A549 (cell line): ENCODE data around the gene PLXNB3. TPM values are rescaled to one million over a fixed set of nuclear protein-coding genes. Genes with fewer than 3 reads are reported as not detected.

Source experiments
- ATAC-seq, 2 experiments: fragments of 200-7000 bp in 1 of 2; fragments of >200 bp in 1 of 2; cut with Nextera tagmentation in 1 of 2; cut with Tn5 transposase in 1 of 2; 3 replicates each; pipeline versions ENCODE4 v1.8.0 to v1.9.1; 2018 to 2020; ENCODE audit warnings: mild to moderate bottlenecking in 1 of 2, moderate library complexity in 1 of 2
- CTCF ChIA-PET: fragments of 300-600 bp; sonication (Branson Sonifier 250); formaldehyde crosslinking; extraction: SDS; loops from one replicate; lab custom pipeline; 2021; ENCODE audit warnings: antibody characterized with exemption, inconsistent platforms; lab: Yijun Ruan, JAX
- POLR2A ChIA-PET: fragments of 350-600 bp; formaldehyde crosslinking; extraction: SDS; loops from one replicate; lab custom pipeline; 2021; ENCODE audit warnings: antibody characterized with exemption, inconsistent platforms; lab: Yijun Ruan, JAX
- DNase-seq, 2 experiments: peaks; one replicate each; pipeline versions ENCODE4 v3.0.0 to v3.0.0-alpha.2; 2011 to 2016; ENCODE audit warnings: low read depth in 1 of 2, low spot score in 1 of 2
- FAIRE-seq: peaks from 2 replicates; lab custom pipeline; 2011; peaks lifted over from hg19 to GRCh38; lab: Jason Lieb, UNC
- H3K27ac ChIP-seq, 2 experiments: fragments of >200 bp; sonication (Bioruptor Twin); formaldehyde crosslinking; 3 replicates each; pipeline ENCODE4 v1.5.1; 2016 to 2017
- H3K4me1 ChIP-seq: fragments of >200 bp; sonication (Bioruptor Twin); formaldehyde crosslinking; 3 replicates; pipeline ENCODE4 v1.6.1; 2016
- H3K4me2 ChIP-seq: fragments of >200 bp; sonication (Bioruptor Twin); formaldehyde crosslinking; 3 replicates; pipeline ENCODE4 v1.6.1; 2016
- H3K4me3 ChIP-seq: fragments of >200 bp; sonication (Bioruptor Twin); formaldehyde crosslinking; 3 replicates; pipeline ENCODE4 v1.5.1; 2016
- H3K9me3 ChIP-seq: fragments of >200 bp; sonication (Bioruptor Twin); formaldehyde crosslinking; 3 replicates; pipeline ENCODE4 v1.6.1; 2016
- CEBPB ChIP-seq, 2 experiments: fragments of >200 bp in 1 of 2; sonication (Bioruptor Twin) in 1 of 2; formaldehyde crosslinking in 1 of 2; IDR thresholded peaks; 2 replicates each; pipeline ENCODE4 v1.6.1; 2012 to 2016
- EHF ChIP-seq: fragments of 250-450 bp; sonication (Bioruptor Pico); IDR thresholded peaks from 2 replicates; pipeline ENCODE4 v1.5.0; 2020; ENCODE audit warnings: mild to moderate bottlenecking
- FOSB ChIP-seq: fragments of 250-450 bp; sonication (Bioruptor Pico); IDR thresholded peaks from 2 replicates; pipeline ENCODE4 v1.5.0; 2020; ENCODE audit warnings: mild to moderate bottlenecking, moderate library complexity
- HEYL ChIP-seq: fragments of 250-450 bp; sonication (Bioruptor Pico); IDR thresholded peaks from 2 replicates; pipeline ENCODE4 v1.8.0; 2021; ENCODE audit warnings: mild to moderate bottlenecking, moderate library complexity
- HOXB13 ChIP-seq: fragments of 250-450 bp; sonication (Bioruptor Pico); IDR thresholded peaks from 2 replicates; pipeline ENCODE4 v1.5.0; 2020; ENCODE audit warnings: low read depth, mild to moderate bottlenecking, moderate library complexity
- HOXB5 ChIP-seq: fragments of 250-450 bp; sonication (Bioruptor Pico); IDR thresholded peaks from 2 replicates; pipeline ENCODE4 v1.5.0; 2020; ENCODE audit warnings: mild to moderate bottlenecking, moderate library complexity
- JUN ChIP-seq, 2 experiments: fragments of >200 bp; sonication (Bioruptor Twin); formaldehyde crosslinking; IDR thresholded peaks; 2 replicates in 1 of 2; 3 replicates in 1 of 2; pipeline ENCODE4 v1.6.1; 2016 to 2017
- KDM1A ChIP-seq: fragments of 200-600 bp; sonication (generic); IDR thresholded peaks from 2 replicates; pipeline ENCODE4 v1.6.1; 2016; ENCODE audit warnings: low read depth, mild to moderate bottlenecking
- NFE2L2 ChIP-seq: fragments of 150-350 bp; conservative IDR thresholded peaks from 2 replicates; pipeline ENCODE4 v1.6.1; 2014; ENCODE audit warnings: low read length
- PHF8 ChIP-seq: fragments of 200-600 bp; sonication (generic); IDR thresholded peaks from 2 replicates; pipeline ENCODE4 v1.6.1; 2016; ENCODE audit warnings: low read depth, mild to moderate bottlenecking, antibody characterized with exemption, moderate library complexity, borderline replicate concordance
- POLR2AphosphoS2 ChIP-seq: conservative IDR thresholded peaks from 2 replicates; pipeline ENCODE4 v1.6.1; 2012; ENCODE audit warnings: low read length, improper control_type of control experiment, inconsistent platforms
- RARB ChIP-seq: fragments of 250-450 bp; sonication (Bioruptor Pico); IDR thresholded peaks from 2 replicates; pipeline ENCODE4 v1.8.0; 2021; ENCODE audit warnings: mild to moderate bottlenecking, moderate library complexity
- TFCP2L1 ChIP-seq: fragments of 250-450 bp; sonication (Bioruptor Pico); IDR thresholded peaks from 2 replicates; pipeline ENCODE4 v1.5.0; 2021; ENCODE audit warnings: mild to moderate bottlenecking
- ZNF302 ChIP-seq: fragments of 250-450 bp; sonication (Bioruptor Pico); IDR thresholded peaks from 2 replicates; pipeline ENCODE4 v1.9.0; 2021; ENCODE audit warnings: inconsistent platforms, mild to moderate bottlenecking, moderate library complexity
- WGBS: methylation state at CpG from one replicate; pipeline ENCODE4 v1.1.6; 2017; ENCODE audit errors: missing lambda C conversion rate; 5-methylcytosine and 5-hydroxymethylcytosine counted together
- polyA plus RNA-seq, 4 experiments: library from polyadenylated mRNA; depleted of rRNA in 3 of 4; stranded (reverse); fragments of >200 nt; fragmentation: RNase III in 1 of 4; extraction: RNeasy Plus Mini Kit Qiagen cat#74134 plus additional on column Dnase treatment in 1 of 4; gene quantifications; 2 replicates in 3 of 4; 3 replicates in 1 of 4; pipeline ENCODE4 v1.2.3, GENCODE V29; 2011 to 2017
- TF ChIP-seq, protein P1 (sequence below): IDR thresholded peaks from 2 replicates; pipeline ENCODE4 v1.6.1; 2012
- TF ChIP-seq, protein P2 (sequence below): IDR thresholded peaks from 2 replicates; pipeline ENCODE4 v1.6.1; 2012; ENCODE audit warnings: low read depth, borderline replicate concordance
- TF ChIP-seq, protein P3 (sequence below): fragments of 200-600 bp; sonication (generic); IDR thresholded peaks from 2 replicates; pipeline ENCODE4 v1.6.1; 2016; ENCODE audit warnings: antibody characterized with exemption, mild to moderate bottlenecking, moderate library complexity
- TF ChIP-seq, protein P4 (sequence below): fragments of >200 bp; sonication (Bioruptor Twin); formaldehyde crosslinking; IDR thresholded peaks from 3 replicates; pipeline ENCODE4 v1.5.1; 2016

Gene PLXNB3
- polyA plus RNA-seq, 2 of the 4 experiments (the other 2 are of a cell fraction) = 1.1 to 2.5 TPM

DNA sequence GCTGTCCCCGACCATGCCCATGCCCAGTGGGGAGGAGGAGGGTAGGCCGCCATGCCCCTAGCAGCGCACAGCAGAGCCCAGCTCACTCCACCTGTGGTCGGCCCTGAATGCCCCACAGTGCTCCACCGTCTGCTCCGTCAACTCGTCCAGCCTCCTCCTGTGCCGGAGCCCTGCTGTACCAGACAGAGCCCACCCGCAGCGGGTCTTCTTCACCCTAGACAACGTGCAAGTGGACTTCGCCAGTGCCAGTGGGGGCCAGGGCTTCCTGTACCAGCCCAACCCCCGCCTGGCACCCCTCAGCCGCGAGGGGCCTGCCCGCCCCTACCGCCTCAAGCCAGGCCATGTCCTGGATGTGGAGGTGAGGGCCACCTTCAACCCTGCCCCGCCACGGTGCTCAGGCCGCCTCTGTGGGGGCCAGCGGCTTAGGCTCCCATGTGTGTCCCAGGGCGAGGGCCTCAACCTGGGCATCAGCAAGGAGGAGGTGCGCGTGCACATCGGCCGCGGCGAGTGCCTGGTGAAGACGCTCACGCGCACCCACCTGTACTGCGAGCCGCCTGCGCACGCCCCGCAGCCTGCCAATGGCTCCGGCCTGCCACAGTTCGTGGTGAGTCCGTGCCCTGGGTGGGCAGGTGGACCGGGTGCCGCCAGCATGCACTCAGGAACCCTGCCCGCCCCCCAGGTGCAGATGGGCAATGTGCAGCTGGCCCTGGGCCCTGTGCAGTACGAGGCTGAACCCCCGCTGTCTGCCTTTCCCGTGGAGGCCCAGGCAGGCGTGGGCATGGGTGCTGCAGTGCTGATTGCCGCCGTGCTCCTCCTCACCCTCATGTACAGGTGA lies 9.9 kb downstream of the PLXNB3 start:
- ChIA-PET POLR2A (no interaction called here), CTCF (interaction anchor here (1.1 to 2.3 kb wide), 2 partner anchors 10 to 173 kb away, joined by 3 to 8 read pairs; partner anchors contain the start of gene PLXNB3)
- ATAC-seq (no peak), DNase-seq (no peak), FAIRE-seq (no peak)
- no peaks in the 10 kb centered on the region for H3K4me1 ChIP-seq
- TF ChIP-seq CEBPB (IDR thresholded peaks at IDR 0.05) = no peak
- TF ChIP-seq HOXB5 (CRISPR knock-in tag) = no peak
- TF ChIP-seq, protein P1, sequence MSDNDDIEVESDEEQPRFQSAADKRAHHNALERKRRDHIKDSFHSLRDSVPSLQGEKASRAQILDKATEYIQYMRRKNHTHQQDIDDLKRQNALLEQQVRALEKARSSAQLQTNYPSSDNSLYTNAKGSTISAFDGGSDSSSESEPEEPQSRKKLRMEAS = no peak
- TF ChIP-seq, protein P2, sequence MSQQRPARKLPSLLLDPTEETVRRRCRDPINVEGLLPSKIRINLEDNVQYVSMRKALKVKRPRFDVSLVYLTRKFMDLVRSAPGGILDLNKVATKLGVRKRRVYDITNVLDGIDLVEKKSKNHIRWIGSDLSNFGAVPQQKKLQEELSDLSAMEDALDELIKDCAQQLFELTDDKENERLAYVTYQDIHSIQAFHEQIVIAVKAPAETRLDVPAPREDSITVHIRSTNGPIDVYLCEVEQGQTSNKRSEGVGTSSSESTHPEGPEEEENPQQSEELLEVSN = no peak
- TF ChIP-seq EHF = no peak
- no peak for TF ChIP-seq PHF8
- no peak for TF ChIP-seq ZNF302 (CRISPR knock-in tag)
- TF ChIP-seq RARB (CRISPR knock-in tag) = no peak
- TF ChIP-seq KDM1A = no peak
- no peak for TF ChIP-seq TFCP2L1 (CRISPR knock-in tag)
- TF ChIP-seq, protein P3, sequence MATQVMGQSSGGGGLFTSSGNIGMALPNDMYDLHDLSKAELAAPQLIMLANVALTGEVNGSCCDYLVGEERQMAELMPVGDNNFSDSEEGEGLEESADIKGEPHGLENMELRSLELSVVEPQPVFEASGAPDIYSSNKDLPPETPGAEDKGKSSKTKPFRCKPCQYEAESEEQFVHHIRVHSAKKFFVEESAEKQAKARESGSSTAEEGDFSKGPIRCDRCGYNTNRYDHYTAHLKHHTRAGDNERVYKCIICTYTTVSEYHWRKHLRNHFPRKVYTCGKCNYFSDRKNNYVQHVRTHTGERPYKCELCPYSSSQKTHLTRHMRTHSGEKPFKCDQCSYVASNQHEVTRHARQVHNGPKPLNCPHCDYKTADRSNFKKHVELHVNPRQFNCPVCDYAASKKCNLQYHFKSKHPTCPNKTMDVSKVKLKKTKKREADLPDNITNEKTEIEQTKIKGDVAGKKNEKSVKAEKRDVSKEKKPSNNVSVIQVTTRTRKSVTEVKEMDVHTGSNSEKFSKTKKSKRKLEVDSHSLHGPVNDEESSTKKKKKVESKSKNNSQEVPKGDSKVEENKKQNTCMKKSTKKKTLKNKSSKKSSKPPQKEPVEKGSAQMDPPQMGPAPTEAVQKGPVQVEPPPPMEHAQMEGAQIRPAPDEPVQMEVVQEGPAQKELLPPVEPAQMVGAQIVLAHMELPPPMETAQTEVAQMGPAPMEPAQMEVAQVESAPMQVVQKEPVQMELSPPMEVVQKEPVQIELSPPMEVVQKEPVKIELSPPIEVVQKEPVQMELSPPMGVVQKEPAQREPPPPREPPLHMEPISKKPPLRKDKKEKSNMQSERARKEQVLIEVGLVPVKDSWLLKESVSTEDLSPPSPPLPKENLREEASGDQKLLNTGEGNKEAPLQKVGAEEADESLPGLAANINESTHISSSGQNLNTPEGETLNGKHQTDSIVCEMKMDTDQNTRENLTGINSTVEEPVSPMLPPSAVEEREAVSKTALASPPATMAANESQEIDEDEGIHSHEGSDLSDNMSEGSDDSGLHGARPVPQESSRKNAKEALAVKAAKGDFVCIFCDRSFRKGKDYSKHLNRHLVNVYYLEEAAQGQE = no peak
- no peak for TF ChIP-seq NFE2L2
- H3K9me3 ChIP-seq = no peaks in the 10 kb centered on the region
- 93% methylated on average over 21 of the region's 48 CpGs for WGBS
- no peak overlapping the region for H3K4me3 ChIP-seq
- H3K27ac ChIP-seq = no peak overlapping the region
- no peak overlapping the region for H3K4me2 ChIP-seq

DNA sequence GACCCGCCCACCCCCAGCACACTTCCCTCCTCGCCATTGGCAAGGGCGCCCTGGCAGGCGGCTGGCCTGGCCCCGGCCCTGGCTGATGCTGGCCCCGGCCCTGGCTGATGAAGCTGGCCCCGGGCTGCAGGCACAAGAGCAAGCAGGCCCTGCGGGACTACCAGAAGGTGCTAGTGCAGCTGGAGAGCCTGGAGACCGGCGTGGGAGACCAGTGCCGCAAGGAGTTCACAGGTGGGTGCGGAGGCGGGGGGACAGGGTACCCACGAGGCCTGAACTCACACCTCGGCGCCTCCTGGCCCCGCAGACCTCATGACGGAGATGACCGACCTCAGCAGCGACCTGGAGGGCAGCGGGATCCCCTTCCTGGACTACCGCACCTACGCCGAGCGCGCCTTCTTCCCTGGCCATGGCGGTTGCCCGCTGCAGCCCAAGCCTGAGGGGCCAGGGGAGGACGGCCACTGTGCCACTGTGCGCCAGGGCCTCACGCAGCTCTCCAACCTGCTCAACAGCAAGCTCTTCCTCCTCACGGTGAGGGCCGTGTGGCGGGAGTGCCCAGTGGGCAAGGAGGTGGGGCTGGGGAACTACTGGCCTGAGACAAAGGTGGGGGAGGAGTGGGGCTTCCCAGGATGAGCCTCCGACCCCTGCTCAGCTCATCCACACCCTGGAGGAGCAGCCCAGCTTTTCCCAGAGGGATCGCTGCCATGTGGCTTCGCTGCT lies 10.7 kb downstream of the PLXNB3 start:
- ATAC-seq (no peak), DNase-seq (no peak), FAIRE-seq (no peak)
- WGBS = 77% methylated on average over 6 of the region's 37 CpGs
- ChIA-PET POLR2A (interaction anchor here (1.1 kb wide), 1 partner anchor 11 kb away, joined by 3 read pairs; no protein-coding TSS in a partner anchor), CTCF (interaction anchor here (1.1 kb wide), 1 partner anchor 12 kb away, joined by 4 read pairs; no protein-coding TSS in a partner anchor)
- no peak for TF ChIP-seq FOSB (CRISPR knock-in tag)
- no peak for TF ChIP-seq JUN (IDR thresholded peaks at IDR 0.05)
- TF ChIP-seq HOXB13 = no peak
- TF ChIP-seq ZNF302 (CRISPR knock-in tag) = no peak
- TF ChIP-seq, protein P4, sequence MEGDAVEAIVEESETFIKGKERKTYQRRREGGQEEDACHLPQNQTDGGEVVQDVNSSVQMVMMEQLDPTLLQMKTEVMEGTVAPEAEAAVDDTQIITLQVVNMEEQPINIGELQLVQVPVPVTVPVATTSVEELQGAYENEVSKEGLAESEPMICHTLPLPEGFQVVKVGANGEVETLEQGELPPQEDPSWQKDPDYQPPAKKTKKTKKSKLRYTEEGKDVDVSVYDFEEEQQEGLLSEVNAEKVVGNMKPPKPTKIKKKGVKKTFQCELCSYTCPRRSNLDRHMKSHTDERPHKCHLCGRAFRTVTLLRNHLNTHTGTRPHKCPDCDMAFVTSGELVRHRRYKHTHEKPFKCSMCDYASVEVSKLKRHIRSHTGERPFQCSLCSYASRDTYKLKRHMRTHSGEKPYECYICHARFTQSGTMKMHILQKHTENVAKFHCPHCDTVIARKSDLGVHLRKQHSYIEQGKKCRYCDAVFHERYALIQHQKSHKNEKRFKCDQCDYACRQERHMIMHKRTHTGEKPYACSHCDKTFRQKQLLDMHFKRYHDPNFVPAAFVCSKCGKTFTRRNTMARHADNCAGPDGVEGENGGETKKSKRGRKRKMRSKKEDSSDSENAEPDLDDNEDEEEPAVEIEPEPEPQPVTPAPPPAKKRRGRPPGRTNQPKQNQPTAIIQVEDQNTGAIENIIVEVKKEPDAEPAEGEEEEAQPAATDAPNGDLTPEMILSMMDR = no peak
- no peak for TF ChIP-seq TFCP2L1 (CRISPR knock-in tag)
- no peak for TF ChIP-seq HEYL (CRISPR knock-in tag)
- TF ChIP-seq POLR2AphosphoS2 = no peak
- Histone ChIP-seq H3K4me1 (no peaks in the 10 kb centered on the region), H3K4me2 (no peak overlapping the region), H3K27ac (no peak overlapping the region), H3K9me3 (no peaks in the 10 kb centered on the region), H3K4me3 (no peak overlapping the region)
